NB4 (cell line): Measurements from ENCODE around the gene EXOC7.

ENCODE experiments used
- DNase-seq: peaks from one replicate; pipeline ENCODE4 v3.0.0; 2010; ENCODE audit warnings: low read depth
- H3K4me3 ChIP-seq: one replicate; pipeline ENCODE4 v1.5.1; 2011; ENCODE audit warnings: mild to moderate bottlenecking, low read depth, low read length, moderate library complexity
- CTCF ChIP-seq: IDR thresholded peaks from one replicate; pipeline ENCODE4 v1.5.1; 2012; ENCODE audit warnings: low read depth, low read length
- MAX ChIP-seq: IDR thresholded peaks from 2 replicates; pipeline ENCODE4 v1.6.1; 2011; ENCODE audit warnings: low read depth, low read length
- MYC ChIP-seq: IDR thresholded peaks from 2 replicates; pipeline ENCODE4 v1.6.1; 2011; ENCODE audit warnings: low read depth, low read length
- POLR2A ChIP-seq: IDR thresholded peaks from 2 replicates; pipeline ENCODE4 v1.6.1; 2011; ENCODE audit warnings: mild to moderate bottlenecking; ENCODE audit not compliant: insufficient read length; ENCODE audit errors: extremely low read depth

The EXOC7 gene

GRCh38 chr17:76149214-76149613 is 45.6 kb upstream of the EXOC7 start:
- no peak for DNase-seq
- no peak overlapping the region for H3K4me3 ChIP-seq
- TF ChIP-seq MYC = no peak
- no peak for TF ChIP-seq MAX
- TF ChIP-seq CTCF = no peak
- TF ChIP-seq POLR2A = no peak

GRCh38 chr17:76148015-76148326 is 44.4 kb upstream of the EXOC7 start:
- no peak for DNase-seq
- no peak overlapping the region for H3K4me3 ChIP-seq
- TF ChIP-seq POLR2A = no peak
- no peak for TF ChIP-seq CTCF
- TF ChIP-seq MYC = no peak
- no peak for TF ChIP-seq MAX

GRCh38 chr17:76147211-76148014 is 43.8 kb upstream of the EXOC7 start:
- DNase-seq = peak; percentile 31
- TF ChIP-seq CTCF (peak; percentile 47), POLR2A (no peak)
- no peak overlapping the region for H3K4me3 ChIP-seq

GRCh38 chr17:76146053-76146851 is 42.7 kb upstream of the EXOC7 start:
- no peak for TF ChIP-seq CTCF
- no peak for TF ChIP-seq MYC
- no peak for TF ChIP-seq MAX
- TF ChIP-seq POLR2A = no peak
- no peak for DNase-seq
- H3K4me3 ChIP-seq = no peak overlapping the region

- no peak for DNase-seq
- no peak overlapping the region for H3K4me3 ChIP-seq
- TF ChIP-seq MYC (no peak), POLR2A (no peak), MAX (no peak), CTCF (no peak)
Measured at GRCh38 chr17:76145231-76146052, 41.9 kb upstream of the EXOC7 start.
